Activated T-helper 9 cell treated with anti-CD3 and anti-CD28 coated beads, Interleukin-2, amount 50 U/mL, for 16 hours (primary cell): Measurements from ENCODE around the gene PDF.

Experiments used
- DNase-seq: peaks from one replicate; pipeline ENCODE4 v3.0.0-alpha.2; 2020; ENCODE audit warnings: low read depth

The PDF gene

GRCh38 chr16:69277413-69277812, 53.0 kb downstream of the PDF start:
- no peak for DNase-seq
